Tibial nerve (tissue), 4 donors: ENCODE measurements around the gene DHX34. TPM values are rescaled to one million over a fixed set of nuclear protein-coding genes. Genes with fewer than 3 reads are reported as not detected.
A peak's percentile ranks its signal among the peaks of the same experiment; 100 is the strongest.

Experiments used
- DNase-seq, 2 donors: peaks; one replicate each; pipeline ENCODE4 v3.0.0-alpha.2; 2019; ENCODE audit warnings: low spot score in 2 of 2
- H3K27ac ChIP-seq, 4 donors: fragments of 200-600 bp; sonication (generic) in 3 of 4; one replicate each; pipeline ENCODE4 v1.5.1; 2017 to 2019; ENCODE audit warnings: mild to moderate bottlenecking in 1 of 4
- H3K27me3 ChIP-seq, 2 donors: fragments of 200-600 bp; sonication (generic) in 1 of 2; one replicate each; pipeline versions ENCODE4 v1.5.1 to v1.6.0; 2017 to 2019
- H3K36me3 ChIP-seq, 3 donors: fragments of 200-600 bp; sonication (generic); one replicate each; pipeline ENCODE4 v1.5.1; 2018 to 2019
- H3K4me1 ChIP-seq, 4 donors: fragments of 200-600 bp; sonication (generic) in 3 of 4; one replicate each; pipeline ENCODE4 v1.5.1; 2017 to 2019
- H3K4me3 ChIP-seq, 4 donors: fragments of 200-600 bp; sonication (generic) in 3 of 4; one replicate each; pipeline ENCODE4 v1.5.1; 2017 to 2019; ENCODE audit warnings: mild to moderate bottlenecking in 1 of 4, moderate library complexity in 1 of 4
- H3K9me3 ChIP-seq, 4 donors: fragments of 200-600 bp; sonication (generic) in 3 of 4; one replicate each; pipeline ENCODE4 v1.5.1; 2017 to 2019
- CTCF ChIP-seq, 5 experiments: fragments of 200-600 bp in 3 of 5; fragments of 450-650 bp in 2 of 5; sonication (generic) in 3 of 5; IDR thresholded peaks; one replicate each; pipeline ENCODE4 v1.5.1; 2016 to 2019; ENCODE audit warnings: antibody characterized with exemption in 5 of 5, mild to moderate bottlenecking in 3 of 5, moderate library complexity in 2 of 5
- EP300 ChIP-seq, 2 donors: sonication (generic); formaldehyde crosslinking; IDR thresholded peaks; one replicate each; pipeline ENCODE4 v1.6.1; 2017; ENCODE audit warnings: antibody characterized with exemption in 2 of 2, mild to moderate bottlenecking in 1 of 2
- POLR2A ChIP-seq, 2 donors: fragments of 450-650 bp; IDR thresholded peaks; one replicate each; pipeline ENCODE4 v1.6.1; 2017; ENCODE audit warnings: antibody characterized with exemption in 2 of 2, mild to moderate bottlenecking in 2 of 2, moderate library complexity in 2 of 2
- WGBS, 2 donors: methylation state at CpG; one replicate each; pipeline ENCODE4 v1.1.5; 2018; 5-methylcytosine and 5-hydroxymethylcytosine counted together
- total RNA-seq, 4 donors: library from RNA; depleted of rRNA; stranded (reverse); fragments of >200 nt; gene quantifications; one replicate each; pipeline ENCODE4 v1.1.0, GENCODE V29; 2016

The DHX34 gene
- total RNA-seq, 4 donors from 2014 or later: 12.4 to 43.8 (median 13.9) TPM

DNA sequence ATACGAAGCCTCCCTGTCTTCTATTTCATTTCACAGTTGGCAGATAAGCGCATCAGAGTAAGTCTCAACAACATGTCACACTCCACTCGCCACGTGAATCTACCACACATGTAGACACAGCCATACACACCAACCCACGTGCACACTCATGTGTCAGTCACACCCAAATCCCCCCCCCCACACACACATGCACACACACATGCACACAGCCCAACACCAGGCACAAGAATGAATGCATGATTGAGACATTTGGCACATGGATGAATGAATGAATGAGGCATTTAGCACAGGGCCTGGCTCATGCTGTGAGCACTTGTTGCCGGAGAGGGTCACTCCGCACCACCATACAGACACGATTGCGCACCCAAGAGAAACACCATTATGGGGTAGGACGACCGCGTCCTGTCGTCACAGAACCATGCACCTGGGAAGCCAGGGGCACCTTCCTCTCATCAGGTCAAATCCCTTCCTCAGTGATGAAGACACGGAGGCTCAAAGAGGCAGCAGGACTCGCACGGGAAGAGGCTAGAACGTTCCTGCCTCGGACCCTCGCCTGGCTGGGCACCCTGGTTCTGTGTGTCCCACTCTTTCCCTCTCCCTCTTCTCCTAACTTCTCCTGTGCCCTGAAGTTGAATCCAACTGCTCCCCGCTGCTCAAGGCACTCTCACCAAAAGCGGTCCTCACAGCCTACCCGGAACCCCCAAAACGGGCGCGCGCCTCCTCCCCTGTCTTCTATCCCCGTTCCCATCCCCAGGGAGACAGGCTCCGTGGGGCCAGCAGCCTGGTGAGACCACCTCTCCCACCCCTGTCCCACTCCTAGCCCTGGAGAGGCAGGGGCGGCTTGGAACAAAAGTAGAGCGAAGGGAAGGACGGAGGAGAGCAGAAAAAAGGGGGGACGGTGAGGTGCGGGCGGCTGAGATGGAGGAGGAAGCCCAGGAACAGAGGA, 68.9 kb downstream of the DHX34 start:
- no peak for DNase-seq
- peaks cover 0 to 81% of the 10 kb centered on the region in 2 donors for H3K27me3 ChIP-seq
- H3K36me3 ChIP-seq: peaks cover 0 to 11% (median 0%) of the 10 kb centered on the region in 3 donors
- H3K9me3 ChIP-seq: no peaks in the 10 kb centered on the region
- H3K27ac ChIP-seq: no peak overlapping the region
- peaks cover 0 to 34% (median 6%) of the 10 kb centered on the region in 4 donors for H3K4me1 ChIP-seq
- TF ChIP-seq POLR2A (IDR thresholded peaks at IDR 0.05): no peak
- no peak for TF ChIP-seq EP300 (IDR thresholded peaks at IDR 0.05)
- no peak for TF ChIP-seq CTCF (IDR thresholded peaks at IDR 0.05)
- 11 to 12% methylated on average over 34 of the region's 34 CpGs for WGBS, 2 donors
- peak overlapping the region in 3 of 4 donors; percentile 22 to 58 (median 34) for H3K4me3 ChIP-seq

DNA sequence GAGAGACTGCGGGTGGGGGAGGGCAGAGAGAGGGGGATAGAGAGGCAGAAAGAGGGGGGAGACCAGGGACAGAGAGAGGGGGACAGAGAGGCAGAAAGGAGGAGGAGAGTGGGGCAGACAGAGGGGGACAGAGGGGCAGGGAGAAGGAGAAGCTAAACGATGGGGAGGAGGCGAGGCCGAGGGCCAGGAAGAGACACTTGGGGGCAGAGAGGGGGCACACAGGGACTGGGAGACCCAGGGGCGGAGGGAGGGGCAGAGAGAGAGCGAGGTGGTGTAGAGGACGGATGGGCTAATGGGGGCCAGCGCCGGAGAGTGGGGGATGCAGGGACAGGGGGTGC, 69.5 kb downstream of the DHX34 start:
- Histone ChIP-seq H3K9me3 (no peaks in the 10 kb centered on the region), H3K4me1 (peaks cover 0 to 34% (median 6%) of the 10 kb centered on the region in 4 donors), H3K36me3 (peaks cover 0 to 11% (median 0%) of the 10 kb centered on the region in 3 donors), H3K27me3 (peaks cover 0 to 87% of the 10 kb centered on the region in 2 donors), H3K4me3 (peak overlapping the region; percentile 22 to 58 (median 32)), H3K27ac (no peak overlapping the region)
- whole genome bisulfite sequencing, 2 donors: 1 to 2% methylated on average over 9 of the region's 9 CpGs
- TF ChIP-seq CTCF (IDR thresholded peaks at IDR 0.05) (no peak), POLR2A (IDR thresholded peaks at IDR 0.05) (no peak), EP300 (IDR thresholded peaks at IDR 0.05) (no peak)
- DNase-seq: no peak

GRCh38 chr19:47419030-47419783, 70.1 kb downstream of the DHX34 start, which contains the start of gene MEIS3:
Gene MEIS3 (minus strand): TSS chr19:47419527. CDS start chr19:47419081, 446 bp downstream.
- Histone ChIP-seq H3K36me3 (peaks cover 0 to 6% (median 0%) of the 10 kb centered on the region in 3 donors), H3K27me3 (peaks cover 0 to 93% of the 10 kb centered on the region in 2 donors), H3K4me3 (peak within 1 kb of the TSS; percentile 22 to 58 (median 32)), H3K4me1 (peaks cover 0 to 34% (median 6%) of the 10 kb centered on the region in 4 donors), H3K27ac (no peak within 1 kb of the TSS), H3K9me3 (no peaks in the 10 kb centered on the region)
- TF ChIP-seq POLR2A (IDR thresholded peaks at IDR 0.05) (no peak), CTCF (IDR thresholded peaks at IDR 0.05) (no peak), EP300 (IDR thresholded peaks at IDR 0.05) (no peak)
- DNase-seq: no peak
- 4% methylated on average over 20 to 23 of the region's 70 CpGs for WGBS, 2 donors

DNA sequence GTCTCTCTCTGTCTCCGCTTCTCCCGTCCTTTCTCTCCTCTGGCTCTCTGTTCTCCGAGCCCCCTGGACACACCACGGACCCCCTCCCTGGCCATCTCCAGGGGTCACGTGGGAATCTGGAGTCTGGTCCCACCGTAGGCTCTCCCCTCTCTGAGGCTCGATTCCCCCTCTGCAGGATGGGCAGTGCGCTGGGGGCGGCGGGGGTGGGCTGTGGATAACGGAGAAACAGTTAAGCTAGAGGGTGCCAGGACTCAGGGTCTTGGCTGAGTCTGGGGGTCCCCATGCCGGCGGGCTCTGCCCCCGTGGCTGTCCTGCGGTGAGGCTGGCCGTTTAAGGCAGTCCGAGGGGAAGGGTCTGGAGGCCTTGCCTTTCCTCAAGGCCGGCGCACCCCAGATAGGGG, 70.7 kb downstream of the DHX34 start:
- no peak for TF ChIP-seq EP300 (IDR thresholded peaks at IDR 0.05)
- TF ChIP-seq CTCF (IDR thresholded peaks at IDR 0.05): no peak
- TF ChIP-seq POLR2A (IDR thresholded peaks at IDR 0.05): no peak
- no peak overlapping the region for H3K4me3 ChIP-seq
- peaks cover 0 to 95% of the 10 kb centered on the region in 2 donors for H3K27me3 ChIP-seq
- peaks cover 0 to 34% (median 6%) of the 10 kb centered on the region in 4 donors for H3K4me1 ChIP-seq
- H3K36me3 ChIP-seq: no peaks in the 10 kb centered on the region
- no peak for DNase-seq
- 17 to 20% methylated on average over 16 of the region's 19 CpGs for WGBS, 2 donors
- no peaks in the 10 kb centered on the region for H3K9me3 ChIP-seq
- H3K27ac ChIP-seq: no peak overlapping the region
